Colon (tissue), 2 donors: ENCODE results near the gene PRXL2B.
"Not testable (repeated sequence)": the region's sequence is repeated elsewhere in the genome, so short reads cannot be mapped to it uniquely, and the experiment has no call there.

Source experiments
- FAIRE-seq: peaks from 2 replicates; lab custom pipeline; 2012; peaks lifted over from hg19 to GRCh38; lab: Jason Lieb, UNC
- donor health status: control.
- donor health status: control.

Gene PRXL2B

DNA sequence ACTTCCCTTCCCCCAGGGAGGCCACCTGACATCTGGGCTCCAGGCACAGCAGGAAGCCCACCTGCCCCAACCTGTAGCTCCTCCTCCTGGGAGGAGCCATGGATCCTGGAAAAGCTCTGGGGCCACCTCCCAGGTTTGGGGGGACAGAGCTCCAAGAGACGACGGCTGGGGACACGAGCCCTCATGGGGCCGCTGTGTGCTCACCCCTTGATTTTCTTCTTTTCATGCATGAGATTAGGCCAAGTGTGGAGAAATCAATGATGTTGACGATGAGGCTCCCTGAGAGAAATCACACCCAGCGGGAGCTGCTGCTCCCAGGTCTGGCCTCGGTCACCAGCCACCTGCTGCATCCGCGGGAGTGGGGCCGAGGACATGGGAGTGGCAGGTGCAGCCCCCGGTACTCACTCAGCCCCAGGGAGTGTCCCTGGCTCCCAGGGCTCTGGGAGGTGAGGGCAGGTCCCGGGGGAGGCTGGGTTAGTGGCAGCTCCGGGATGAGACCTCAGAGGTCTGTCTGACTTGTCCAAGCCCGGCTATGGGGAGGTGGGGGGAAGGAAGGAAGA is 21.7 kb upstream of the PRXL2B start:
- FAIRE-seq = no peak

DNA sequence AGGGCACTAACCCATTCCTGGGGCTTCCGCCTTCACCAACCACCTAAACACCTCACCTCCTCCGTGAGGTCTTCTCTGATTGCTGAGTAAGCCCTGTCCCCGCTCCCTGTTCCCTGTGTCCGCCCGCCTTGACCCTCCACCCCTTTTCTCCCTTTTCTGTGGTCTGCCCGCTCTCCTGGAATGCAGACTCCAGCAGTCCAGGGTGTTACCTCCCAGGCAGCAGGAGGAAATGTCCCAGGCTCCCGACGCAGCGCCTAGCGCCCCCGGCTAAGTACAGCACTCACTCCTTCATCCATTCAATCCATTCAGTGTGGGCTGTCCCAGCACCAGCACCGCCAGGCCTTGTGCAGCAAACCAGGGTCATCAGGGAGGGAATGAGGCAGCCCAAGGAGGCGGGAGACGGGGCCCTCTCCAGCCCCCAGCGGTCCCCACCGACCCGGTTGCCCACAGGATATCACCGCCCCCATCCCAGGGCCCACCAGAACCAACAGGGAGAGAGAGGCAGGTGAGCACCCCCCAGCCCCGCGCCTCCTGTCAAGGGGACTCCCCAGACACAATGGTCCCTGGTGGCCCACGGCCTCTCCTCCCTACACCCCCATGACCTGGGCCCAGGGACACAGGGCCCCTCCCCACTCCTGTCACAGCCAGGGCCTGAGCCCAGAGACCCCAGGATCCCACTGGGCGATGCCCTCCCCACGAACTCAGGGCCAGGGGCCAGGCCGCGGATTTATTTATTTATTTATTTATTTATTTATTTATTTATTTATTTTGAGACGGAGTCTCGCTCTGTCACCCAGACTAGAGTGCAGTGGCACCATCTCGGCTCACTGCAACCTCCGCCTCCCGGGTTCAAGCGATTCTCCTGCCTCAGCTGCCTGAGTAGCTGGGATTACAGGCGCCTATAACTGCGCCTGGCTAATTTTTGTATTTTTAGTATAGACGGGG is 20.2 kb upstream of the PRXL2B start:
- no peak for FAIRE-seq

DNA sequence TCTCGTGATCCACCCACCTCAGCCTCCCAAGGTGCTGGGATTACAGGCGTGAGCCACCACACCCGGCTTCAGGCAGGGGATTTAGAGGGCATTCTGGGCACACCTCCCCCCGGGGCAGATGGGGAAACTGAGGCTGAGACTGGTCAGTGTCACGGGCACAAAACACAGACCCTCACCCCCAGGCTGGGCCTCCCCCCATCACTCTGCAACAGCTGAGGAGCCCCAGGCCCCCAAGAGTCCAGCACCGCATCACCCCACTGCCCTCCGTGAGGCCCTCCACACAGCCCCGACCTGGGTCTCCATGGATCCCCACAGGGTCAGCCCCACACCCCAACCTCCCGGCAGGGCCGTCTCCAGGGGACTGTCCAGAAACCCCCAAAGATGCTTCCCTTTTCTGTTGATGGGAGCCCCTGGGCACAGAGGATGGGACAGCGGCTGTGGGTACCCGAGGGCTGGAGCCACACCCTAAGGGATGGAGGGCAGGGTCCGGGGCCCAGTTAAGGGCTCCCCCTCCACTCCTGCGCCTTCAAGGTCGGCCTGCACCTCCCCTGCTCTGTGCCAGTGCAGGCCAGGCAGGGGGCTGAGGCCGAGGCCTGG is 19.4 kb upstream of the PRXL2B start:
- FAIRE-seq = no peak

DNA sequence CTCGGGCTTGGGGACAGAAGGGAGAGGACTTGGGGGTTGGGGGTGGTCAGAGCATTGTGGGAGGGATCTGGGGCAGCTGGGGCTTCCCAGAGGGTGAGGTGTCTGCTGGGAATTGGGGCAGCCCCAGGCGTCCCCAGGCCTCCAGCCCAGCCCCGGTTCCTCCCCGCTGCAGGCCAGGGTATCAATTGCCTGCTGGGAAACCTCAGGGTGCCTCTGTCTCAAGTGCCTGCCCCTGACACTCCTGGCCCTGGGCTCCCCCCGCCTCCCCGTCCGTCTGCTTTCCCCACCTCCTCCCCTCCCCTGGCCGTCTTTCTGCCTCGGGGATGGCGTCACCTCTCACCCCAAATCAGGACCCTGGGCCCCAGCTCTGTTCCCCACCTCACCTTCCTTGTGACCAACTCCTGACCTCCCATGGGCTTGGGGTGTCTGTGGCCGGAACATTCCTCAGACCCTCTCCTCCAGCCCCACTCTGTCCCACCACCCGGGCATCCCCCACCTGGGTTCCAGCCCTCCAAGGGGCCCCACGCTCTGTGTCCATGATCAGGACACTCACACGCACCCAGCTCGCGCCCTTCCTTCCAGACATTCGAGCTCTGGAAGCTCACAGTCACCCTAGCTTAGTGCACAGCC is 18.3 kb upstream of the PRXL2B start:
- not testable (repeated sequence) for FAIRE-seq

DNA sequence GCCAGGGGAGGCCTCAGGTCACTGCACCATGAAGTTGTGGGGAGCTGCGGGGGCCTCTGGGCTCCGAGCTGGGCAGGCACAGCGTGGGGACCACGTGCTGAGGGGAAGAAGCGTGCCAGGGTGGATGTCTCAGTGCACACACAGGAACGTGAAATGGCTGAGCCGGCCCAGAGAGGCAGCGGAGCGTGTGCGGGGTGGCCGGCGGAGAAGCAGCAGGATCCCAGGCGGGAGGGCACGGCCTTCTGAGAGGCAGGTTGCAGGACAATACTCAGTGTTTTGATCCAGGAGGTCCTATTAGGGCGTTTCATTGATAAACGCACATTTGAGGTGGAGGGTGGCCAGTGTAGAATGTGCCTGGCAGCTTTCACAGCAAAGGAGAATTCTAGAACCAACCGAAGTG is 17.5 kb upstream of the PRXL2B start:
- FAIRE-seq = no peak

DNA sequence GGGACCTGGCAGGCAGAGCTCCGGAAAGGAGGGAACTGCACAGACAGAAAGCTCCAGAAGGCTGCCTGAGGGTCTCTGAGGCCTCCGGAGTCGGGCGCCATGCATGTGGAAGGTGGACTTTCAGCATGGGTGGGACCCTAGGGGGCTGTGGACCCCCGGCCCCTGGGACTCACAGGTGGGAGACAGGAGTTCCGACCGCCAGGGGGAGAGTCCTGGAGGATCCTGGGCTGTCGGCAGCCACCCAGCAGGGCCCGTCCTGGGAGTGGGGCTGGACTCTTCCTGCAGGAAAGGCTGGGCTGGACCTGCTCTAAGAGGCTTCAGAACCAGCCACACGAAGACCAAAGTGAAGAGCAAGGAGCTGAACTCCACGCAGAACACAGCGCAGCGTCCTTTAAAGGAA is 16.9 kb upstream of the PRXL2B start:
- FAIRE-seq = not testable (repeated sequence)

DNA sequence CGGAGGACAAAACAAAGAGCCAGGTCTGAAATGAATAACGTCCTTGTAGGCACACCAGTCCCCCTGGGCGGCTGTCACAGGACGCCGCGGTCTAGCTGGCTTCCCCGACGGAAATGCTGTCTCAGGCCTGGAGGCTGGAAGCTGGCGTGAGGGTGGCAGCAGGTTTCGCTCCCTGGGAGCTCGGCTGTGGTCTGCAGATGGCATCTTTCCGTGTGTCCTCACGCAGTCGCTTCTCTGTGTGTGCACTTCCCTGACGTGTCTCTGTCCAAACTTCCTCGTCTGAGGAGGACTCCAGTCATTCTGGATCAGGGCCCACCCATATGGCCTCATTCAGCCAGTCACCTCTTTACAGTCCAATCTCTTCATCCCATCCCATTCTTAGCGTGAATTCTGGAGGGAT is 16.2 kb upstream of the PRXL2B start:
- FAIRE-seq = no peak

DNA sequence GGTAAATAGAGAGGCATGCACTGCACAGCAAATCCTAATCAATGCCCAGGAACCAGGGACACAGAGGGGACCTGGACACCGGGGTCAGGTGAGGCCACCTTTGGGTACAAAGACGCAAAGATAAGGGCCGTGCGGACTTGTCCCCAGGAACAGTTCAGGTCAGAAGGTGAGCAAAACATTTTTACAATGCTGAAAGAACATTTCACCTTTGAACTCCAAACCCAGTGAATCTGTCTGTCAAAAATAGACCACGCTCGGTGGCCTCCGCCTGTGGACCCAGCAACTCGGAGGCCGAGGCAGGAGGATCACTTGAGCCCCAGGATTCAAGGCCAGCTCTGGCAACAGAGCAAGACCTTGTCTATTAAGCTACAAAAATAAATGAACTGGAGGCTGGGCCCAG is 15.2 kb upstream of the PRXL2B start:
- FAIRE-seq = no peak

DNA sequence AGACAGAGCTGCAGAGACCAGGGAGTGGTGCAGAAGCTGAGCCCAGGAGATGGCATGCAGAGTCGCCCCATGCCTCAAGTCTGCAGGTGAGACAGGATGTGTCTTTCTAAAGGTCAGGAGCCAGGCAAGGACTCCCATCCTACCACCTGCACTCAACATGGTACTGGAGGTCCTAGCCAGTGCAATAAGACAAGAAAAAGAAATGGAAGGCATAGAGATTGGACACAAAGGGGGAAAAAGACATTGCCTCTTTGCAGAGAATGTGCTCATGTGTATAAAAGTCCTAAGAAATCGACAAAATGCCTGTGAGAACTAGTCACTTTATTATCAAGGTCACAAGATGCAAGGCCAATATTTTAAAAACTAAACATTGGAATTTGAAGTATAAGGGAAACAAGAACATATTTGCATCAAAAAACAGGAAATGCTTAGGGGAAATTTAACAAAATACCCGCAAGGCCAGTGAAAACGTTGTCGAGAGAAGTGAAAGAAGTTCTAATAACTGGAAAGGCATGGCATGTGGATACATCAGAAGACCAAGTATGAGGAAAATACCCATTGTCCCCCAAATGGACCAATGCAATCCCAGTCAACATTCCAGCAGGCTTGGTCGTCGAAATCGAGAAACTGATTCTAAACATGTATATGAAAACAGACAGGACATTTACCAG is 13.2 kb upstream of the PRXL2B start:
- no peak for FAIRE-seq

DNA sequence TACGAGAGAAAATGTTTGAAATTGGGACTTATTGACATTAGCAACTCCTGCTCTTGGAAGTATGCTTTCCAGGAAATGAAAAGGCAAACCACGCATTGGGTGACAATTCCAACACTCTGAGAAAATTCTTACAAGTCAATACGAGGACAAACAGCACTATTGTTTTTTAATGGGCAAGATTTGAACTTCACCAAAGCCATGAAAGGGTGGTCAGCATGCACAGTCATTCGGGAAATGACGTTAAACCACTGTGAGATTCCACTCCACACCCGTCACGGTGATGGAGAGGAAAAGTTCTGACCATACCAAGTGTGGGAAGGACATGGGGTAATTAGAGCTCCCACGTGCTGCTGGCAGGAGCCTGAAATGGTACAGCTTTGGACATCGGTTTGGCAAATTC is 12.2 kb upstream of the PRXL2B start:
- FAIRE-seq = no peak

DNA sequence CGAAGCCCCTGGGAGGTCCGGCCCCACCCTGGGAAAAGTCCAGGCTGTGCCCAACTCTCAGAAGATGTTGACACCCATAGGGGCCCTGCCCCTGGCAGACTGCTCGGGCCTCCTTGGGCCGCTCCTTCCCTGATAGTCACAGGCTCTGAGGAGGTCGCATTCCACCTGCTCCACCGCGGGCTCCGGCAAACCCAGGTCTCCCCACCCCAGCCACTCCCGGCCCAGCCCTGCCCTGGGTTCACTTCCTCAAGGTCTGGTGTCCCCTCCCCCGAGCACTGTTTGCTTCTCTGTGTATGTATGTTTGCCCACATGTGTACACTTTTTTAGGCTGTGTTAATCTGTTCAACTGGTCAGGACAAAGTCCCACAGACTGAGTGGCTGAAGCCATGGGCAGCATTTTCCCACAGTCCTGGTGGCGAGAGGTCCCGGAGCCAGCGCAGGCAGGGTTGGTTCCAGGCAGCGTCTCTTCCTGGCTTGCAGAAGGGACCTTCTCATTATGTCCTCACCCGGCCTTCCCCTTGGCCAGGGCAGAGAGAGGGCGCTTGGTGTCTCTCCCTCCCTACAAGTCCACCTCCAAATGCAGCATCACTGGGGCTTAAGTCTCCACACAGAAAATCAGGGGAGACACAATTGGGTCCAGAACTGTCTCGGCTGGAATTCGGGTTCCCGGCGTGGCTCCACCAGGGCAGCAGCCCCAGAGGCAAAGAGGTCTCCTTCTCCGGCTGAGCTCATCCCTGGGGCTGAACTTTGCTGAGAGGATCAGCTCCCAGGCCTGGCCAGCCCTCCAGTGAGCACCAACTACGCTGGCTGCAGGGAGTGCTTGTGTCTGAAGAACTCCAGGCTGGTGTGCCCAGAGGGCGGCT is 10.5 kb upstream of the PRXL2B start:
- peak; percentile 60 for FAIRE-seq

DNA sequence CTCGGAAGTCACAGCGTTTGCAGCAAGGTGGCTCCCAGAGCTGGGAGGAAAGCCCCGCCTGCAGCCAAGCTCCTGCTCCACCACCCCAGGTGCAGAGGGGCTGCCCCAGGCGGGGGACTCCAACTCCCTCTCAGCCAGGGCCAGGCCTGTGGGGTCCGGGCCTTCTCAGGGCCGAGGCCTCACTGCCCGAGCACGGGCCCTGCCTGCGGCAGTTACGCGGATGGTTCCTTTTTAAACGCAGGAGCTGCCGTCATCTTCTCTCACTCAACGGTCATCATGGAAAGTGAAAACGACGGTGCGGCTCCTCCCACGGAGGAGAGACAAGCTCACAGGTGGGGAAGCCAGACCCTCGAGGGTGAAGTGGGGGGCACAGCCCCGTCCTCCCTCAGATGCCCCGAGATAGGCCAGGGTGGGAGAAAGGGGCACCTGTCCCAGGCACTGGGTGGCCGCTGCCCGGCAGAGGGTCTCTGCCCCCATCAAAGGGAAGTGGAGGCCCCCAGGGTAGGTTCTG is 9.0 kb upstream of the PRXL2B start:
- not testable (repeated sequence) for FAIRE-seq

DNA sequence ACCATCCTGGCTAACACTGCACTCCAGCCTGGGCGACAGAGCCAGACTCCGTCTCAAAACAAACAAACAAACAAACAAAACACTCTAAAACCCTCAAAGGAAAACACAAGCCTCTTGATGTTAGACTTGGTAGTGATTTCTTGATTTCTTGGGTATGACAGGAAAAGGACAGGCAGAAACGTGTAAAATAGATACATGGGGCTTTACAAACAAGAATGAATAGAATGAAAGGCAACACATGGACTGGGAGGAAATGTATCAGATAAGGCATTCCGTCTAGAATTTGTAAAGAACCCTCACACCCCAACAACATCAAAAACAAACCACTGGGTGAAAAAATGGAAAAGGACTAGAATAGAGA is 7.8 kb upstream of the PRXL2B start:
- no peak for FAIRE-seq

DNA sequence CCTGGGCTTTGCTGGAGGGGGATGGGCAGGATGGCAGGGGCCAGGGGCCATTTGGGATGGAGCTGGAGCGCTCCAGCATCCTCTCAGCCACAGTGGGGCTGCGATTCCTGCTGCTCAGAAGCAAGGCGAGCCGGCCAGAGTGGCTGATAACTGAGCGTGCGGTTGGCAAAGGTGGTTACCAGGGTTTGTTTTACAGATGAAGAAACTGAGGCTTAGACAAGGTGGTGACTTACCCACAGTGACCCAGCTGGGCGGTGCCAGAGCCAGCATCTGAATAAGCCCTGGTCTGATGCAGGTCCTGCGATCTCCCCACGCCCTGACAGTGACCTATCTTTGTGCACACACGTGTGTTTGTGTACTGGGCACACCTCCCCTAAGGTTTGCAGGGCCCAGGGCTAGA is 5.9 kb upstream of the PRXL2B start:
- FAIRE-seq = no peak

DNA sequence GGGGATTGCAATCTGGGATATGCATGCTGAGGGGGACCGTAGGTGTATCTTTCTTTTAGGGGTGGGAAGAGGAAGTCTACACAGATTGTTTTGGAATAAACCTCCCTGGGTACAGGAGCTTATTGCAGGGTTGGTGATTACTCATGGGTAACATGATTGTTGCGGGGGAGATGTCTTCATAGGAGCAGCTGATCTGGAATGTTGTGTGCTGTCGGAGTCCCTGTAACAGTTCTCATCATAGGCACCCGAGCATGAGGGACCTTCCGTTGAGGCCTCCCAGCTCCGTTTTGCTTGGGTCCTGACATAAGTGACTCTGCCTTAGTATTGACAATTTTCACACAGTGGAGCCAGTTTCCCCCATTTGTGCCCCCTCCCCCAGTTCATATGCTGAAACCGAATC is 4.2 kb upstream of the PRXL2B start:
- no peak for FAIRE-seq

DNA sequence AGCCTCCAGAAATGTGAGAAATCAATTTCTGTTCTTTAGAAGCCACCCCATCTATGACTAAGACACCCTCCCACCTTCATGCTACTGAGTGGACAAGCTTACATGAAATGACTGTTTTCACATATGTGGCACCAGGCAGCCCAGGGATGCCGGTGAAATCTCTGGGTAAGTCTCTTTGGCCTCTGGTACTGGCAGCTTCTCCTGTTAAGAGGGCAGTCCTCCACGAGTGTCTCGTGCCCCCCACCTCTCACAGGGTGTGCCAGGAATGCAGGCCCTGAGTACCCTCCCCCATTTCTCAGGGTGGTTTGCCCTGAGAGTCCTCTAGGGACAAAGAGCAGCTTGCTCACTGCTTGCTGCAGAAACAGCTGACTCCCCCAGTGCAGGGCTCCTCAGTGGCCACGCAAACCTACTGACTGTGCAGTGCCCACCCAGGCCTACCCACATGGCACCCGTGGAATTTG is 3.2 kb upstream of the PRXL2B start:
- FAIRE-seq = no peak

DNA sequence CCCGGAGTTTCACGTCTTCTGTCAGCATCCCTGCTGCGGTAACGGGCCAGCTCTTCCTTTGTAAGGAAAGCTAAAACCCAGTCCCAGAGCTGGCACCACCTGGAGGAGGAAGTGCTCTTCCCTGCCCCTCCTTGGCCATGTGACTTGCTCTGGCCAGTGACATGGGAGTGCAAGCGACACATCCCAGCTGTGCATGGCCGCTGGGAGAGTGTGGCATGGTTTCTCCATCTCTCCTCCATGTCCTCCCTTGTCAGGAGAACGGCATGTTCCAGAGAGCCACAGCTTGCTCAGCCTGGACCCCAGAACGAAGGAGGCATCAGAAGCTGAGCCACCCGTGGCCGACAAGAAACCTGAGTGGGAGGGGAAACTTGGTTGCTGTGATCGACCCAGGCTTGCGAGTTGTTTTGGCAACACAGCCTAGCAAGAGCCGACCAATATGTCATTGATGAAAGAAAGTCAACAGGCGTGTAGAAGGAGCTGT is 2.7 kb upstream of the PRXL2B start:
- no peak for FAIRE-seq

DNA sequence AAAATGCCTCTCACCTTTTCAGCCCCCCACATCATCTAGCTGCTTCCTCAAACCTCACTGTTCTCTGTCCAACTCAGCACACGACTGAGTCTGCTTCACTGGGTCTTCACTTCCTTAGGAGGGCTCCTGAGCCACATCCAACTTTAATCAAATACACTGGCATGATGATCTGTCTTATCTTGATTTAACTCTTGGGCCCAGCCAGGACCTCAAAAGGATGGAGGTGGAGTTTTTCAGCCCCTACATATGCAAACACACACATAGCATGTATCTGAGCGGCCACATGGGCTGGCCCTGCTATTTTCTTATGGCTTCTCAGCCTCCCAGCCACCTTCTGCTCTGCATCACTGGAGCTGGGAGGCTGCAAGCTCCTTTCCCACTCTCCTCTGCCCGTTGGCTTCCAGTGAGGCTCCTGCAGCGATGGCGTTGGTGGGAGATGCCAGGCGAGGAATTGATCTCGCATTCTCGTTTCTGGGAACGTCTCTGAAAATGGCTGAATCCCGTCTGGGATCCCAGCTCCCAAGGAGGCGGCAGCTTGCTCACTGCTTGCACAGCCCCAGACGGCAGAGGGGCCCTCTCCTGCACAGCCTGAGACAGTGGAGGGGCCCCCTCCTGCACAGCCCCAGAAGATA is 1.8 kb upstream of the PRXL2B start:
- no peak for FAIRE-seq

DNA sequence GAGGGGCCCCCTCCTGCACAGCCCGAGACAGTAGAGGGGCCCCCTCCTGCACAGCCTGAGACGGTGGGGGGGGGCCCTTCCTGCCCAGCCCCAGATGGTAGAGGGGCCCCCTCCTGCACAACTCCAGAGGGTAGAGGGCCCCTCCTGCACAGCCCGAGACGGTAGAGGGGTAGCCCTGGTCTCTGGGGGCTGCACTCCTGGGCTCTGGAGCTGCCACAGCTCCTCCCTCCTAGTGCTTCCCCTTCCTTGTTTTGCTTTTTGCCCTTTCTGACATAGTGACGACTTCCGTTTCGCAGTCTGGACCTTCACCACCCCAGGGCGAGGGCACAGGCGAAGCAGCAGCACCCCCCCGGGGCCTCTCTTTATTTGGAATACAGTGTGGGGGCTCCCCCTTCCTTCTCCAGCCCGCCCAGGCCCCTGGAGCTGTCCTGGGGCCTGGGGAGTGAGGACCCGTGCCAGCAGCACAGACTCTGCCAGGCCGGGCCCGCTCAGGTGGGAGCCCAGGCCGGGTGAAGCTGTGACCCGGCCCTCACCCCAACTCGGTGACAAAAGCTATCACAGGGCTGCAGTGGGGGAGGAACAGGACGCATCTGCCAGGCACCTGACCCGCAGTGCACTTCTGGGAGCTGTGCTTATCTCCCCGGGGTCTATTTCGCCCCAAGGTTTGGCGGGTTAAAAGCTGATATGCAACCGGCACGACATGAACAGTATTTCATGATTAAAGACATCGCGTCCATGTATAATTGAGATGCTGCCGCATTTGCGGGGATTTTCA is 1.1 kb upstream of the PRXL2B start:
- FAIRE-seq = no peak
